ENCODE data around the gene PIEZO2.

PIEZO2 gene

GRCh38 chr18:10739152-10739551, 410.2 kb downstream of the PIEZO2 start:
- no peak for DNase-seq (ENCODE audit: low spot score)

DNA sequence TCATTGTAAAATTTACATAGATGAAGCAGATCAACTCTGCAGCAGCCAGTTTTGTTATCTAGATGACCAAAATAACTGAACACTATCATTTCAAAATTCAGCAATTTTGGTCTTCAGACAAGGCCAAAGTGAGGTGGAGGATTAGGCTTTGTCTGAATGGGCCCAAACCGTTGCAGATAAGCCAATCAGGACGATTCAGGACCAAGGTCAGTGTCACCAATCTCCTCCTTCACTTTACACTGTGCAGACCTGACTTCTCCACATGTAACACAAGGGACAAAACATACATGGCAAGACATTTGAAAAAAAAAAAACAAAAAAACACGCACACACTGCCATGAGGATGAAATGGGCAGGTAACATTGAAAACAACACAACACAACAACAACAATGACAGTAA, 412.4 kb downstream of the PIEZO2 start:
- DNase-seq (ENCODE audit: low spot score) = no peak

DNA sequence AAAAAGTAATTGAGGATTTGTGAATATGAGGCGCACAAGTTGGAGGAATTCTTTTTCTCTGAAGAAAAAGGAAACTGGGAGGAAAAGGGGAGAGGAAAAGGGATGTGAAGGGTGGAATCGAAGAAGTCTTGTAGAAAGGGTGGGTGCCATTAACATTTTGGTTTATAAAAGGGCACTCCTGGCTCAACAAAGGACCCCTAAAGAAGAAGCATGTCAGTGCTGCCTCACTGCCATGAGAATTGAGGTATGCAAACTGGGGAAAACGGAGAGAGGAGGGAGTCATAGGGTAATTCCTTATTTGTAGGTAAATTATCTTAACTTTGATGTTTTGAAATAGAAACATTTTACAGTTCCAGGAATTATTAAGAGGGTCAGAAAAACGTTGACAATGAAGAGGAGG, 416.4 kb downstream of the PIEZO2 start:
- DNase-seq (ENCODE audit: low spot score) = no peak

- no peak for DNase-seq (ENCODE audit: low spot score)
Measured at GRCh38 chr18:10727477-10727876, 421.9 kb downstream of the PIEZO2 start.

- DNase-seq (ENCODE audit: low spot score) = no peak
Measured at GRCh38 chr18:10726198-10727068, 422.9 kb downstream of the PIEZO2 start.

DNA sequence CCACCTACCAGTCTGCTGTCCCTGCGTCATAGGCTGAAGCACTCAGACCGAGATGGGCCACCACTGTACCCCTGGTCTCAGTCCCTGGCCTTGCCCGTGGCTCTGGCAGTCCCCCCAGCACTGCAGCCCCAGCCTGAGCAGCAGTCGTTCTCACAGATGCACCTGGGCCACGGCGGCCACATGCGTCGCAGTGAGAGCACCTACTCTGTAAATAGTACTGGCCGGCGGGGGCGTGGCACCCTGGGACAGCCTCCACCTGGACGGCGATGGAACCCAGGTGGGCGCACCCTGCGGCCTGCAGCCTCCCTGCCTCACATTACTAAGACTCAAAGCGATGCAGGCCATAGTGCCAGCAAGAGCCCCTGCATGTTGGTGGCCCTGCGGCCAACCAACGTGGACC, 424.7 kb downstream of the PIEZO2 start:
- no peak for DNase-seq (ENCODE audit: low spot score)

GRCh38 chr18:10723496-10723895, 425.9 kb downstream of the PIEZO2 start:
- no peak for DNase-seq (ENCODE audit: low spot score)

- no peak for DNase-seq (ENCODE audit: low spot score)
Measured at GRCh38 chr18:10718809-10719208, 430.6 kb downstream of the PIEZO2 start.

DNA sequence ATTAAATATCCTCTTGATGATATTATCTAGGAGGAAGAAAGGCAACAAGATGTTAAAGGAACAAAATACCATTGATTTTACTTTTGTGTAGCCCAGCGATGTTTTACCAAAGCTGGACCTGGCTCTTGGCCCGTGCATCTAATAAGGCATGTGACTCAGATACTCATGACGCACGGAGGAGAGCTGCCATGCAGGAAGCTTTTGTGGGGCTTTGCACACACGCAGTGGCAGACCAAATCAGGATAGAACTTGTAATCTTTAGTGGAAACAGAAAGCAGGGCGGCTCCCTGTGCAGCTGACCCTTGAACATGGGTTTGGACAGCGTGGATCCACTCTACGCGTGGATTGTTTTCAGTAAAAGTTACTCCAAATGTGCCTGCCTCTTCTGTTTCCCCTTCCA, 433.6 kb downstream of the PIEZO2 start:
- DNase-seq (ENCODE audit: low spot score) = no peak

DNA sequence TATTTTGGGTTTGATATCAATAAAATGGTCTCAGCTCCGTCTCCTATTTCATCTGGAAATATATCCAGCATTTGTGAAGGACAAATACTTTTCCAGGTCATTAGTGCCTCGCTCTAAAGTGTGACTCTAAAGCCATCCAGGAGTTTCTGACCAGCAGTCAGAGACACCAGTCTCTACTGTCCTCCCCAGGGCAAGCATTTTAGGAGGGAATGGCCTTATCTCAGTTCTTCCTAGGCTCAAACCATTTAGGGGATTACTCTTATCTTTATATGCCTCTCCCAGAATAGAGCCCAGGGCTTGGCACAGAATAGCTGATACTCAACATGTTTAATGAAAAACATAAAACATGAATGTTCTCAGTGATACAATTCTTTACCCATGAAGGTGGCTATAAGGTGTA, 436.0 kb downstream of the PIEZO2 start:
- no peak for DNase-seq (ENCODE audit: low spot score)

- no peak for DNase-seq (ENCODE audit: low spot score)
Measured at GRCh38 chr18:10707294-10707693, 442.1 kb downstream of the PIEZO2 start.

DNA sequence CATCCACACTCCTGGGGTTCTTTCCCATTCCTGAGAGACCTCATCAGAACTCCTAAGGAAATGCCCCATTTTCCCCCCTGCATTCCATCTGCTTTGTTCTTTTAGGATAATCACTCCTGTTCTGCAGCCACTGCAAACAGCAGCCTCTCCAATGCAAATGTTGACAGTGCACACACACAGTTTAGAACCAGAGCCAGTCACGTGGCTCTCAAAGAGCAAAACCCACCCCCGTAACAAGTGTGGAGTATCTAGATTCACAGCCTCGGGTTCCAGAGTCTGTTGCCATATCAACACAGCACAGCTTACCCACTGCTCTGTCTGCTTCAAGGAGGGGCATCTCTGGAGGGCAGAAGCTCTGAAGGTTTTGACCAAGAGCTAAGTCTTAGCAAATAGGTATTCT, 443.6 kb downstream of the PIEZO2 start:
- DNase-seq (ENCODE audit: low spot score) = no peak

GRCh38 chr18:10705291-10705690, 444.1 kb downstream of the PIEZO2 start:
- no peak for DNase-seq (ENCODE audit: low spot score)

- DNase-seq (ENCODE audit: low spot score) = no peak
Measured at GRCh38 chr18:10702206-10702605, 447.2 kb downstream of the PIEZO2 start.

DNA sequence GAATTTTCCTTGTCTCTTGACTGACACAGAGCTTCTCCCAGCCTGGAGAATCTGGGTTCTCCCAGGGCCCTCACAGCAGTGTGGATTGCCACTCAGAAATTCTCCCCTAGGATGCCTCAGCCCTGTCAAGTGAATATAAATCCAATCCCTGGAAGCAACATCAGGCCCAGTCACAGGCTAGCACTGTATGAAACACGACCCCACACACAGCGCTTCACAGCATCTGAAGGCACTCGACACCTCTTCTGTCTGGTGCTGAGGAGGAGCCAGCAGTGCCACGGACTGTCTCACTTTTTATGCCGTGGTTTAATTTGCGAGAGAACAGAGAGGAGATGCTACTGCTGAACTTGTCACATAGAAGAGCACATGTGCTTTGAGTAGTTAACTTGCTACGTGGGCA, 459.0 kb downstream of the PIEZO2 start:
- DNase-seq (ENCODE audit: low spot score) = no peak

GRCh38 chr18:10690035-10690329, 459.4 kb downstream of the PIEZO2 start:
- no peak for DNase-seq (ENCODE audit: low spot score)

GRCh38 chr18:10689236-10690034, 459.9 kb downstream of the PIEZO2 start:
- DNase-seq (ENCODE audit: low spot score) = no peak

GRCh38 chr18:10688766-10689165, 460.6 kb downstream of the PIEZO2 start:
- no peak for DNase-seq (ENCODE audit: low spot score)

DNA sequence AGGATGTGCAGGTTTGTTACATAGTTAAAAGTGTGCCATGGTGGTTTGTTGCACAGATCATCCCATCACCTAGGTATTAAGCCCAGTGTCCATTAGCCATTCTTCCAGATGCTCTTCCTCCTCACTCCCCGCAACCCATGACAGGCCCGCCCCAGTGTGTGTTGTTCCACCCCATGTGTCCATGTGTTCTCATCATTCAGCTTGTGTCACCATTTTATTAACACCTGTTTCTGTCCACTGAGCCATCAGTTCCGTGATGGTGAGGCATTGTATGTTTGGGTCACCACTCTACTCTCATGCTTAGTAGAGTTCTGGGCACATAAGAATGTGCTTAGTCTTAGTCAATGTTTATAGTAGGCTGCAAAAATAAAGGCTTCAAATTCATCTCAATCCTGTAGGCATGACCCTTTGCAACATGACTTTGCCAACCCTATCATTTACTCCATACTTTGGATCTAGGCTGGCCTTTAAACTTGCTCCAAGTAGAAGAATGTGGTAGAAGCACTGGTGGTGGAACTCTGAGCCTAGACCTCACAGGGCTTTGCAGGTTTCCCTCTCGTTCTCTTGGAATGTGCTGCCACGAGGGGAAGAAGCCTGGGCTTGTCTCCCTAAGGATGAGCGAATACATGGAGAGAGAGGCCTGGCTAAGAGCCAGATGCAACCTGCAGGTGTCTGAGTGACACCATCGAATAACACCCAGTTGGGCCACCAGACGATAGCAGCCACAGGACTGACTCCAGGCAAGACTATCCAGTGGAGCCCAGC, 462.0 kb downstream of the PIEZO2 start:
- DNase-seq (ENCODE audit: low spot score) = no peak

DNA sequence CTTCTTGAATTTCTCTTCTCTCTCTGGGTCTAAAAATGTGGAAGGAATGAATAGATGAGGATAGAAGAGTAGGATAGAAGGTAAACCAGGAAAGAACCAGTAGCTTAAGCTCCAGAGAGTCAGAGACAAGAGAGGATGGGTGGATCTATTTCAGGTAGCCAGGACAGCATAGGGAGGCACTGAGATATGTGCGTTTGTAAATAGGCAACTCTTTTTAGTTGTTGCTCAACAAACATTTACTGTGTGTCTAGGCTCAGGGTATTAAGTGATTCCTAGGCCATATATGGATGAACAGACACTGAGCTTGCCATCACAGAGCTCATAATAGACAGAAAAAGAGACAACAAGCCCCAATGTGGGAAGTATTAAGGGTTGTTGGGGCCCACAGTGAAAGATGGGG, 463.1 kb downstream of the PIEZO2 start:
- no peak for DNase-seq (ENCODE audit: low spot score)

GRCh38 chr18:10685484-10685883, 463.9 kb downstream of the PIEZO2 start:
- DNase-seq (ENCODE audit: low spot score) = no peak

DNA sequence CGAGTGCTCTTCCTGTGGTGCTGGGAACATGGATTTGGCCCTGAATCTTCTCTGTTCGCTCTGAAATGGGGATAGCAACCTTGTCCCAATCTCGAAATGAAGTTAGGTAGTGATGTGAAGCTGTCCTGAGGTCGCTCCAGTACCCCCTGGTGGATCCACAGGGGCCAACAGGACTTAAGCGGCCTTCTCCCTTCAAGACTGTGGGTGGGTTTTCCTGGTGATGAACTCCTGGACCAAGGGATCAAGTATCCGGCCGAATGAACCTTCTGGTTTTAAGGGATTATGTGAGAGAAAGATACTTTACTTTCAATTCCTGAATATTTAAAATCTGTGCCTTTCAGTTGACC, 467.0 kb downstream of the PIEZO2 start:
- no peak for DNase-seq (ENCODE audit: low spot score)

Measured in hematopoietic multipotent progenitor cell treated with erythropoietin and hydrocortisone succinate and interleukin-3 and kit ligand, for 15 days (in vitro differentiated cells).